Measurements from ENCODE around the gene GSE1.

GSE1 gene

DNA sequence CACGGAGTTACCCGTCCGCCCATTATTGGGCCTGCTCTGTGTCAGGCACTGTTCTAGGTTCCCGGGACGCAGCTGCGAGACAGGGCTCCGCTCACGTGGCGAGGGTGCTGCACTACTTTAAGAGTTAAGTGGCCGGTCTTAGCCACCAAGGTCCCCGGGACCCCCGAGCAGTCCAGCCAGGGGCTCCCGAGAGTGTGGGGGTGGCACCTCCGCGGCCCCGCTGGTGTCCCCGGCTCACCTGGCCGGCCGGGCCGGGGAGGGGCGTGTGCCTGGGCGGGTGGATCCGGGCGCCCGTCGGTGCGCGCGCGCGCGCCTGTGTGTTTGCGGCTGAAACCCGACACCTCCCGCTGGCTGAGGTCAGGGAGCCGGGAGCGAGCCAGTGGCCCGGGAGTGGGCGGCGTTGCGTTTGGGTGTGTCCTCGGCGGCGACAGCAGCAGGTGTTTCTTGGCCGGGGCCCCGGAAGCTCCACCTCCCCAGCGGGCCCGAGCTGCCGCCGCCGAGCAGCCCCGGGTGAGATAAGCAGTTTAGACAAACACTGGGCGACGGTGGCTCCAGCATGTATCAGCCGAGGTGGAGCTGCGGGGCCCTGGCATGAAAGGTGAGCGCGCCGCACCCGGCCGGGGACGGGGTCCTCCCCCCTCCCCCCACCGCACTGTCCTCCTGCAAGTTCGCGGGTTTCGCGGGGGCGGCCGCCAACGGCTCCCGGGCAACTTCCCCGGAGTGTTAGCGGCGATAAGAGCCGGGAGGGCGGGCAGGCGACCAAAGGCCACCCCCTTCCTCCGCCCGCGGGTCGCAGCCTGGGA, at the start of gene GSE1:
Gene GSE1, plus strand, starts transcription at position 522 of the 803 bp plus-strand sequence. Its CDS starts 70 bp downstream, at position 592.
- peak; percentile 76 for DNase-seq

- DNase-seq: no peak
Measured at GRCh38 chr16:85563515-85564276, 49.4 kb upstream of the GSE1 start.

DNA sequence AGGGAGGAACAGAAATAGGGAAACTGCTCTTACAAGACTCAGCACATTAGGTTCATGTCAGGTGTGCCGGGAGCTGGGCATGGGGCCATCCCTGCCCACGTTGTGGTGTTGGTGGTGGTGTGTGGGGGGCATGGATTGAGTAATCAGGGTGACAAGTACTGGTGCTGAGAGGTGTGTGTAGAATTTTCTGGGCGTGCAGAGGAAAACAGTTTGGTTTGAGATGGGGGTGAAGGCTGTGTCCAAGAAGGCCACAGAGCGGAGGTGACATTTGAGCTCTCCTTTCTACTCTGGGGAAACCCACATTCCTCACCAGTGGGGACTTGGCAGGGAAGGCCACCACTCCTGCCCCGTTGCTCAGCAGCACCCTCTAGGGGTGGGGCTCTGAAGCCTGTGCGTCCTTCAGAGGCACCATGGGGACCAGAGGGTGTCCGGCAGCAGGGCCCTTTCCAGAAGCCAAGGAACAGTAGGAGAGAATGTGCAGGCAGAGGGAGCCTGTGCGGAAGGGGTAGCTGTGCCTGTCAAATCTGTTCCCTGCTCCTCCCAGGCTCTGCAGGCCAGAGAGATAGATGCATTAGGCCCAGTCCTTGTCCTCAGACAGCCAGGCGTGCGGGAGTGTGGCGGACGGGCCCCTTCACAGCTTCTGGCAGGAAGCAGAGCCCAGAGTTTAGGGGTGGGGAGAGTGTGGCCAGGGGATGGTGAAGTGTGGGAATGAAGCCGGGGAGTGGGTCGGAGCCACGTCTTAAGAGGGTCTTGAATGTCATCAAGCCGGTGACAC, 48.7 kb upstream of the GSE1 start:
- DNase-seq: no peak

- no peak for DNase-seq
Measured at GRCh38 chr16:85565340-85565739, 47.8 kb upstream of the GSE1 start.

DNA sequence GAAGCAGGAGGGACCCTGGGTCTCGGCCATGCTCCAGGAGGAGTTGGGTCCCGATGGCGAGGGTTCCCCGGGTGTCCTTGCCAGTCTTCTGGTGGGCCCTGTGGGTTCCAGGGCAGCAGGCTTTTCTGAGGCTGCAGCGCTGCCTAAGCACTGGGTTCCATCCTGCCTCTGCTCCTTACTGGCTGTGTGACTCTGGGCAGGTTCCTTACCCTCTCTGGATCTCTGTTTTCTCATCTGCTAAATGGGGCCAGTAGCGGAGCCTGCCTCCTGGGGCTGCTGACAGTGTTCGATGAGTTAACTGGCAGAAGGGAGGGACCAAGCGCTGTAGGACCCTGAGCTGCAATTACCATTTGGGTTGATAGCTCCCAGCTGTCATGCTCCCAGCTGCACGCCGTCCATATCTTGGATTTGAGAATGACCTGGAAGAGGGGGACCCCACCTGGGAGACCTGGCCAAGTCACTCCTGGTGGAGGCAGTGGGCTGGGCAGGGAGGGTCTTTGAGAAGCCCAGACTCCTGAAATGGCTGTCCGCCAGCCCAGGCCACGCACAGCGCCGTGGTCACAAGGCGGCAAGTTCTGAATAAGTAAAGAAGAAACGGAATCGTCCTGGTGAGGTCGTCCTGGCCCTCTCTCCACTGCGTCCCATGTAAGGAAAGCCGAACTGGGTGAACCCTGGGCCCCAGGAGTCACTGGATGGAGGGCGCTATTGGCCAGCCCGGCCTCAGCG, 47.2 kb upstream of the GSE1 start:
- DNase-seq: no peak

DNA sequence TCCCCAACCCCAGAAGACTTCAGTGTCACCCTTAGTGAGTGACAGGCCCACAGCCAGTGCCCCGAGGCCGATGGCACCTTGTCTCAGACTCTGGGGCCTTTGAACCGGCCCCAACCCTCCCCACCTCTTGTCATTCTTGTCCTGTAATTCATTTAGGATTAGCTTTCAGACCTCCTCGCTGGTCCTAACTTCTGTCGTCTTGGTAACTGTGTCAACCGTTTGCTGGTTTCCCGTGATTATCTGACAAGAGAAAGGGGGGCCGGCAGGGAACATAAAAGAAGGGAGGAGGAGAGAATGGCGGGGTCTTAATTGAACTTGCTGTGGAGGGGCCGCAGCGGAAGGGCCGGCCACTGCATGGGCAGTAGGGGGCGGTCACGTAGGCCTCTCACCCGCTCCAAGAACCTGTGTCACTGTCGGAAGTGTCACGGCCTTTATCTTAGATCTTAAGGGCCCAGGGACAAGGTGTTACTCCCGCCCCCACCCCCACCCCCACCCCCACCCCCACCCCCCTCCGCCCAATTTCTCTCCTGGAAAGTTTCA, 46.5 kb upstream of the GSE1 start:
- DNase-seq: no peak

GRCh38 chr16:85567101-85567866, 45.8 kb upstream of the GSE1 start:
- no peak for DNase-seq

DNA sequence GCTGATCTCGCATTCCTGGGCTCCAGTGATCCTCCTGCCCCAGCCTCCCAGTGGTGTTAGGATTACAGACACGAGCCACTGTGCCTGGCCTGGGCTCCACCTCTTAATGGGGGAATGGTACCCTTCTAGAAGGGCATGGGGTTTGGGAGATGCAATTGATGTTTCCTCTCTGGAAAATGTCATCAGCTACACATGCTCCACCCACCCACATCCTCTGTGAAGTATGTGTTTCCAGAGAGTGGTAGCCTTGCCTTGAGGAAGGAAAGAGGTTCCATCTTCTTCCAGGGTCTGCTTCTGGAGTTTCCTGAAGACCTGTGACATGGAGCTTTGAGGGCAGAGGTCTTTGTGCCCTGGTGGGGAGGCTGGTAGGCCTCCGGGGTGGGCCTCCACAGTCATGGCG, 45.2 kb upstream of the GSE1 start:
- no peak for DNase-seq

DNA sequence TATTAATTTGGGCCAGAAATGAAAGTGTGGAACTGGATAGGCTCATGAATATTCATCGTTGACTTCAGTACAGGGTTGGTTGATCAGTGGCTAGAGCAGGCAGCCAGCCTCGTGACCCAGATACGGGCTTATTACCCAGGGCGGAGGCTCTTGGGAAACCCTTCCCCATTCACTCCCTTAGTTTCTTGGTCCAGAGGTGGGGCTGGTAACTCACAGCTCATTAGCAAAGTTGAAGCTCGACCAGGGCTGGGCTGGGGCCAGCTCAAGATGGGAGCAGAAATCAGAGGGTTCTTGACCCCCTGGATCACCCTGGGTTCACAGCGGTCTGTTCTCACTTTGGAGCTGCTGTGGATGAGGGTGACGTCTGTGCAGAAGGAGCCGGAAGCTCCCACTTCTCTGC, 44.6 kb upstream of the GSE1 start:
- DNase-seq: no peak

DNA sequence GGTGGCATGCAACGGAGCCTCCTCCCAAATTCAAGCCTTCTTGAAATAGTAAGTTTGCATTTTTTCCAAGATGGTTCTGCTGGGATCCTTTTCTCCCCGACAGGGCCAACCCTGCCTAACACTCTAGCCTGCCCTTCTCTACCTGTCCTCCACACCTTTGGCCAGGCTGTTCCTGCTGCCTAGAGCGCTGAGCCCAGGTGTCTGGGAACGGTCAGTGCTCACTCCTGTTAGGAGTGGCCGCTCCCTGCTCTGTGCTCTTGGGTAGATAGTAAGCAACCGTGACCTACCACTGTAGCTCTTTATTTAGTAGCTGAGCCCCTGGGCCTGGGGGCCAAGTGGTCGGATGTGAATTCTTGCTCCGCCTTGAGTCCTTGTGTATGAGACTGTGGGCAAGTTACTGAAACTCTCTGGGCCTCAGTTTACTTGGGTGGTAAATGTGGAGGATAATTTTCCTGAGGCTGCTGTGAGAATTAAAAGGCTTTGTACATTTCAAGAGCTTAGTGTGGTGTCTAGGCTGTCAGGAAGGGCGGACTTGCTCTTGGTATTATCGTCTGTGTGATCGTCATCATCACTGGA, 44.0 kb upstream of the GSE1 start:
- no peak for DNase-seq

DNA sequence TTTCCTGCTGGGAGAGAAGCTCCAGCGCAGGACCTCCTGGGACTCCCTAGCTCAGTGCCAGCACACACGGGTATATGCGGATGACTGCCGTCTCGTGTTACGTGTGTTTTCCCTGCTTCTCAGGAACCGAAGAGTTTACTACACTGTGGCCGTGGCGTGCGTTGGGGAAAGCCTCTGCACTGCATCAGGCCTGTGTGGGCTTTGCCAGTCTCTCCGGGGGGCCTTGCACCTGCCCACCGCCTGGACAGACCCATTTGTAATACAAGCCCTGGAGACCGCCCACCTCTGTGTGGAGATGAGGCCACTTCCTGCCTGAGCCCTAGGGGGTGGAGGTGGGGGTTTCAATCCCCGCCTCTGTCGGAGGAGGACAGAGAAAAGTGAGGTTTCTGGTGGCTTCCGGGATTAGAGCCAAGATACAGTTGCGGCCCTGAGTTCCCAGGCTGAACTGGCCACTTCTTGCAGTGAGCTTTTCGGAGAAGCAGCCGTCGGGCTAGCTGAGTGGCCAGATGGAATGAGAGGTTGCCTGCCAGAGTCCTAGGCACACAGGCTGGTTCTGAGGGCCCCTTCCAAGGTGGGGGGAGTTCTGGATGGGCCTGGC, 43.4 kb upstream of the GSE1 start:
- DNase-seq: no peak

- DNase-seq: no peak
Measured at GRCh38 chr16:85570213-85570734, 42.8 kb upstream of the GSE1 start.

- DNase-seq: no peak
Measured at GRCh38 chr16:85570735-85571562, 42.2 kb upstream of the GSE1 start.

- DNase-seq: no peak
Measured at GRCh38 chr16:85571563-85571812, 41.6 kb upstream of the GSE1 start.

DNA sequence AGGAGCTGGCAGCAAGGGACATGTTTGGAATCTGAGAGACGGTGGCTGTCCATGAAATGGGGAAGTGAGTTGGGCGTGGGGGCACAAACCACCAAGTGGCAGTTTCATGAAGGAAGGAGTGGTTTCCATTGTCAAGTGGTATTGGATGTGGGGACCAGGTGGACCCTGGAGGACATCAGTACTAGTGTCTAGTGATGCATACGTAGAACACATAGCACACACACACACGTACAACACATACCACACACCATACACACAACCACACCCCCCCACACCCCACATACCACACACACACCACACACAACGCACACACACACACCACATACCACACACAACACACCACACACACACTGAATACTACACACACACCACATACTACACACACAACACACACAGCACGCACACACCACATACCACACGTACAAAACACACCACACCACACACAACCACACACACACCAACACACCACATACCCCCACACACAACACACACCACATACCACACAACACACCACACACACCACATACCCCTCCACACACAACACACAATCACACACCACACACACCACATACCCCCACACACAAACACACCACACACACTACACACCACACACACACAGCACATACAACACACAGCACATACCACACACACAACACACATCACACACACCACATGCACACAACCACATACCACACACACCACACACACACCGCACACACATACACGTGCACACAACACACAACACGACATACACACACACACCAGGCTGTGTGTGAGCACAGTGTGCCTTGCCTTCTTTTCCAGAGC, 41.1 kb upstream of the GSE1 start:
- DNase-seq: no peak

GRCh38 chr16:85573045-85573695, 40.0 kb upstream of the GSE1 start:
- no peak for DNase-seq

GRCh38 chr16:85573696-85574641, 39.2 kb upstream of the GSE1 start:
- DNase-seq: no peak
